ENCODE measurements around the gene ARMS2. TPM values are rescaled to one million over a fixed set of nuclear protein-coding genes. Genes with fewer than 3 reads are reported as not detected.

ARMS2 gene
- total RNA-seq, 1 experiment from 2014 or later: not detected

DNA sequence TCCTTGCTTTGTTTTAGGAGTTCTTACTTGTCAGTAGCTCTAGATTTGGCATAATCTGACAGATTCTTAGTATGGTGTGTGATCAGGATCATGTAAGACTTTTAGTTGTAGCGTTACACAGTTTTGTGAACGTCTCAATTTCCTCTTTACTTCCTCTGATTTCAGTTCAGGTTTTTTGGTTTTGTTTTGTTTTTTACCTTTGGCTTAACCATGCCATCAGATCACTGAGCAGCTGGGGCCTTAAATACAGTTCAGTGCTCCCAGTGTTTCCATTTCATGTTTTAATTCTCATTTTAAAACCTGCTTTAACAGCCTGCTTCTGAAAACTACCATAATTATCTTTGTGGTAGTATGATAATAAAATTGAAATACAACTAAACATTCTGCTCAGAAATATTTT, 27.2 kb upstream of the ARMS2 start:
- ATAC-seq (no peak), DNase-seq (ENCODE audit: low spot score) (no peak)
- Mint-ChIP-seq H3K9me3 (no peaks in the 10 kb centered on the region), H3K36me3 (peaks cover 25% of the 10 kb centered on the region), H3K4me1 (peaks cover 6% of the 10 kb centered on the region), H3K27me3 (ENCODE audit: low read depth) (no peaks in the 10 kb centered on the region), H3K27ac (peak overlapping the region; percentile 34; the same call in 1 of the 2 replicates), H3K4me3 (no peak overlapping the region)
- ChIA-PET CTCF (no interaction called here), POLR2A (no interaction called here)
- no peak for TF ChIP-seq ESRRA (CRISPR knock-in tag; IDR thresholded peaks at IDR 0.05; ENCODE audit: borderline replicate concordance)
- TF ChIP-seq, protein P1, sequence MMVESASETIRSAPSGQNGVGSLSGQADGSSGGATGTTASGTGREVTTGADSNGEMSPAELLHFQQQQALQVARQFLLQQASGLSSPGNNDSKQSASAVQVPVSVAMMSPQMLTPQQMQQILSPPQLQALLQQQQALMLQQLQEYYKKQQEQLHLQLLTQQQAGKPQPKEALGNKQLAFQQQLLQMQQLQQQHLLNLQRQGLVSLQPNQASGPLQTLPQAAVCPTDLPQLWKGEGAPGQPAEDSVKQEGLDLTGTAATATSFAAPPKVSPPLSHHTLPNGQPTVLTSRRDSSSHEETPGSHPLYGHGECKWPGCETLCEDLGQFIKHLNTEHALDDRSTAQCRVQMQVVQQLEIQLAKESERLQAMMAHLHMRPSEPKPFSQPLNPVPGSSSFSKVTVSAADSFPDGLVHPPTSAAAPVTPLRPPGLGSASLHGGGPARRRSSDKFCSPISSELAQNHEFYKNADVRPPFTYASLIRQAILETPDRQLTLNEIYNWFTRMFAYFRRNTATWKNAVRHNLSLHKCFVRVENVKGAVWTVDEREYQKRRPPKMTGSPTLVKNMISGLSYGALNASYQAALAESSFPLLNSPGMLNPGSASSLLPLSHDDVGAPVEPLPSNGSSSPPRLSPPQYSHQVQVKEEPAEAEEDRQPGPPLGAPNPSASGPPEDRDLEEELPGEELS (CRISPR knock-in tag; IDR thresholded peaks at IDR 0.05): no peak
- no peak for TF ChIP-seq JAZF1 (CRISPR knock-in tag; IDR thresholded peaks at IDR 0.05)
- TF ChIP-seq, protein P2, sequence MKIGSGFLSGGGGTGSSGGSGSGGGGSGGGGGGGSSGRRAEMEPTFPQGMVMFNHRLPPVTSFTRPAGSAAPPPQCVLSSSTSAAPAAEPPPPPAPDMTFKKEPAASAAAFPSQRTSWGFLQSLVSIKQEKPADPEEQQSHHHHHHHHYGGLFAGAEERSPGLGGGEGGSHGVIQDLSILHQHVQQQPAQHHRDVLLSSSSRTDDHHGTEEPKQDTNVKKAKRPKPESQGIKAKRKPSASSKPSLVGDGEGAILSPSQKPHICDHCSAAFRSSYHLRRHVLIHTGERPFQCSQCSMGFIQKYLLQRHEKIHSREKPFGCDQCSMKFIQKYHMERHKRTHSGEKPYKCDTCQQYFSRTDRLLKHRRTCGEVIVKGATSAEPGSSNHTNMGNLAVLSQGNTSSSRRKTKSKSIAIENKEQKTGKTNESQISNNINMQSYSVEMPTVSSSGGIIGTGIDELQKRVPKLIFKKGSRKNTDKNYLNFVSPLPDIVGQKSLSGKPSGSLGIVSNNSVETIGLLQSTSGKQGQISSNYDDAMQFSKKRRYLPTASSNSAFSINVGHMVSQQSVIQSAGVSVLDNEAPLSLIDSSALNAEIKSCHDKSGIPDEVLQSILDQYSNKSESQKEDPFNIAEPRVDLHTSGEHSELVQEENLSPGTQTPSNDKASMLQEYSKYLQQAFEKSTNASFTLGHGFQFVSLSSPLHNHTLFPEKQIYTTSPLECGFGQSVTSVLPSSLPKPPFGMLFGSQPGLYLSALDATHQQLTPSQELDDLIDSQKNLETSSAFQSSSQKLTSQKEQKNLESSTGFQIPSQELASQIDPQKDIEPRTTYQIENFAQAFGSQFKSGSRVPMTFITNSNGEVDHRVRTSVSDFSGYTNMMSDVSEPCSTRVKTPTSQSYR (CRISPR knock-in tag; IDR thresholded peaks at IDR 0.05): no peak
- no peak for TF ChIP-seq ZNF121 (CRISPR knock-in tag; IDR thresholded peaks at IDR 0.05)
- TF ChIP-seq SP1 (CRISPR knock-in tag; conservative IDR thresholded peaks at IDR 0.05): no peak
- no peak for TF ChIP-seq NFE2L1 (CRISPR knock-in tag; IDR thresholded peaks at IDR 0.05)

DNA sequence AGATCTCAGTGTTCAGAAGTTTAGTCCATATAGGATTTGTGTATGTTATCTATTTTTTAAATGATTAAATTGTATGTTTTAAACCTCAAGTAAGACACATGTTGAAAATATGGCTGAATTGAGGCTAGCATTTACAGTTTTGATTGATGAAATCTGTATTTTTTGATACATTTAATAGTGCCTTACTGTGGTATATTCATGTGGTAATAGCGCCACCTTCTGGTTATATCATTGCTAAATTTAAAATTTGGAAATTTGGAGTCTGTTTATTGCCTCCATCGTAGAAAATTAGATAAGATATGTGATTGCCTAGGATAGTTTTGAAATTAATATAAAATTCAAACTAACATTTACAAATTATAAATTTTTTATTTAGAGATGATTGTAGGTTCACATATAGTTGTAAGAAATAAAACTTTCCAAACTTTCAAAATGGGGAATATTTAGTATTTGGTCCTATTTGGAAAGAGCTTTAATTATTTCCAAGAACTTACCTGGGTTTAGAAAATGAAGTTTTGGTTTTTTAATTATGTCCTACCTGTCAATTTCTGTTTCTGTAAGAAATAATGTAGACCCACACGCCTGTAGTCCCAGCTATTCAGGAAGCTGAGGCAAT, 19.1 kb upstream of the ARMS2 start:
- DNase-seq (ENCODE audit: low spot score) (no peak), ATAC-seq (no peak)
- Mint-ChIP-seq H3K27me3 (ENCODE audit: low read depth) (no peaks in the 10 kb centered on the region), H3K36me3 (peaks cover 14% of the 10 kb centered on the region), H3K9me3 (peaks cover 5% of the 10 kb centered on the region; the same call in 1 of the 2 replicates), H3K4me1 (no peaks in the 10 kb centered on the region), H3K27ac (no peak overlapping the region), H3K4me3 (no peak overlapping the region)
- TF ChIP-seq SMAD4 (CRISPR knock-in tag; IDR thresholded peaks at IDR 0.05): no peak
- TF ChIP-seq, protein P3, sequence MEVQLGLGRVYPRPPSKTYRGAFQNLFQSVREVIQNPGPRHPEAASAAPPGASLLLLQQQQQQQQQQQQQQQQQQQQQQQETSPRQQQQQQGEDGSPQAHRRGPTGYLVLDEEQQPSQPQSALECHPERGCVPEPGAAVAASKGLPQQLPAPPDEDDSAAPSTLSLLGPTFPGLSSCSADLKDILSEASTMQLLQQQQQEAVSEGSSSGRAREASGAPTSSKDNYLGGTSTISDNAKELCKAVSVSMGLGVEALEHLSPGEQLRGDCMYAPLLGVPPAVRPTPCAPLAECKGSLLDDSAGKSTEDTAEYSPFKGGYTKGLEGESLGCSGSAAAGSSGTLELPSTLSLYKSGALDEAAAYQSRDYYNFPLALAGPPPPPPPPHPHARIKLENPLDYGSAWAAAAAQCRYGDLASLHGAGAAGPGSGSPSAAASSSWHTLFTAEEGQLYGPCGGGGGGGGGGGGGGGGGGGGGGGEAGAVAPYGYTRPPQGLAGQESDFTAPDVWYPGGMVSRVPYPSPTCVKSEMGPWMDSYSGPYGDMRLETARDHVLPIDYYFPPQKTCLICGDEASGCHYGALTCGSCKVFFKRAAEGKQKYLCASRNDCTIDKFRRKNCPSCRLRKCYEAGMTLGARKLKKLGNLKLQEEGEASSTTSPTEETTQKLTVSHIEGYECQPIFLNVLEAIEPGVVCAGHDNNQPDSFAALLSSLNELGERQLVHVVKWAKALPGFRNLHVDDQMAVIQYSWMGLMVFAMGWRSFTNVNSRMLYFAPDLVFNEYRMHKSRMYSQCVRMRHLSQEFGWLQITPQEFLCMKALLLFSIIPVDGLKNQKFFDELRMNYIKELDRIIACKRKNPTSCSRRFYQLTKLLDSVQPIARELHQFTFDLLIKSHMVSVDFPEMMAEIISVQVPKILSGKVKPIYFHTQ (CRISPR knock-in tag; IDR thresholded peaks at IDR 0.05): no peak
- TF ChIP-seq, protein P4, sequence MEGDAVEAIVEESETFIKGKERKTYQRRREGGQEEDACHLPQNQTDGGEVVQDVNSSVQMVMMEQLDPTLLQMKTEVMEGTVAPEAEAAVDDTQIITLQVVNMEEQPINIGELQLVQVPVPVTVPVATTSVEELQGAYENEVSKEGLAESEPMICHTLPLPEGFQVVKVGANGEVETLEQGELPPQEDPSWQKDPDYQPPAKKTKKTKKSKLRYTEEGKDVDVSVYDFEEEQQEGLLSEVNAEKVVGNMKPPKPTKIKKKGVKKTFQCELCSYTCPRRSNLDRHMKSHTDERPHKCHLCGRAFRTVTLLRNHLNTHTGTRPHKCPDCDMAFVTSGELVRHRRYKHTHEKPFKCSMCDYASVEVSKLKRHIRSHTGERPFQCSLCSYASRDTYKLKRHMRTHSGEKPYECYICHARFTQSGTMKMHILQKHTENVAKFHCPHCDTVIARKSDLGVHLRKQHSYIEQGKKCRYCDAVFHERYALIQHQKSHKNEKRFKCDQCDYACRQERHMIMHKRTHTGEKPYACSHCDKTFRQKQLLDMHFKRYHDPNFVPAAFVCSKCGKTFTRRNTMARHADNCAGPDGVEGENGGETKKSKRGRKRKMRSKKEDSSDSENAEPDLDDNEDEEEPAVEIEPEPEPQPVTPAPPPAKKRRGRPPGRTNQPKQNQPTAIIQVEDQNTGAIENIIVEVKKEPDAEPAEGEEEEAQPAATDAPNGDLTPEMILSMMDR (IDR thresholded peaks at IDR 0.05): peak; percentile 64
- ChIA-PET POLR2A (interaction anchor here (0.9 kb wide), 1 partner anchor 137 kb away, joined by 3 read pairs; no protein-coding TSS in a partner anchor), CTCF (interaction anchor here (0.6 to 4.3 kb wide), 20 partner anchors 11 to 227 kb away, joined by 3 to 86 read pairs (median 4); no protein-coding TSS in a partner anchor)

DNA sequence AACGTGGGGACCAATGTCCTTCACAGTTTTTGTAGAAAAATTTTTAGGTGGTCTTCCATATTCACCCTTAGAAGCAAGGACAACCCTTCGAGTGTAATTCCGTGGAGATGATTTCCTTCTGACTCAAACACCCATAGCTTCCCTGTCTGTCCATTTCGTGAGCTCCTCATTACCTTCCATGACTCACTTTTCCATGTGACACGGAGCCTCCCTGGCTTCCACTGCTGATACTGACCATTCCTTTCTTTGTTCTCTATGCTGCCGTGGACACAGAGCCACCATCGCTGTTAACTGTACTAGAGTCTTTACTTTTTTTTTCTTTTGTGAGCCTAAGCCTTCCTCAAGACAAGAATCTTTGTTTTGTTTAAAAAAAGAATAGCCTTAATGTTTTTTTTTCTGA, 12.5 kb upstream of the ARMS2 start:
- H3K9me3 Mint-ChIP-seq: peaks cover 24% of the 10 kb centered on the region
- ATAC-seq (no peak), DNase-seq (ENCODE audit: low spot score) (no peak)
- CTCF ChIA-PET: interaction anchor here (0.8 to 1.3 kb wide), 2 partner anchors 143 to 144 kb away, joined by 3 to 5 read pairs; no protein-coding TSS in a partner anchor
- peaks cover 11% of the 10 kb centered on the region for H3K36me3 Mint-ChIP-seq
- POLR2A ChIA-PET: no interaction called here
- no peak overlapping the region for H3K4me3 Mint-ChIP-seq
- 0 out of 2 replicates have a peak, but pooled peaks cover under 1% of the 10 kb centered on the region for H3K4me1 Mint-ChIP-seq
- no peaks in the 10 kb centered on the region for H3K27me3 Mint-ChIP-seq (ENCODE audit: low read depth)
- no peak overlapping the region for H3K27ac Mint-ChIP-seq
- TF ChIP-seq NFYB (CRISPR knock-in tag; conservative IDR thresholded peaks at IDR 0.05; ENCODE audit: low read depth) (no peak), MYBL2 (CRISPR knock-in tag; IDR thresholded peaks at IDR 0.05) (no peak), EMX1 (CRISPR knock-in tag; IDR thresholded peaks at IDR 0.05) (no peak), ZNF396 (CRISPR knock-in tag; IDR thresholded peaks at IDR 0.05; ENCODE audit: borderline replicate concordance) (no peak)
- TF ChIP-seq, protein P5, sequence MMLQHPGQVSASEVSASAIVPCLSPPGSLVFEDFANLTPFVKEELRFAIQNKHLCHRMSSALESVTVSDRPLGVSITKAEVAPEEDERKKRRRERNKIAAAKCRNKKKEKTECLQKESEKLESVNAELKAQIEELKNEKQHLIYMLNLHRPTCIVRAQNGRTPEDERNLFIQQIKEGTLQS (CRISPR knock-in tag; conservative IDR thresholded peaks at IDR 0.05): no peak
- TF ChIP-seq, protein P6, sequence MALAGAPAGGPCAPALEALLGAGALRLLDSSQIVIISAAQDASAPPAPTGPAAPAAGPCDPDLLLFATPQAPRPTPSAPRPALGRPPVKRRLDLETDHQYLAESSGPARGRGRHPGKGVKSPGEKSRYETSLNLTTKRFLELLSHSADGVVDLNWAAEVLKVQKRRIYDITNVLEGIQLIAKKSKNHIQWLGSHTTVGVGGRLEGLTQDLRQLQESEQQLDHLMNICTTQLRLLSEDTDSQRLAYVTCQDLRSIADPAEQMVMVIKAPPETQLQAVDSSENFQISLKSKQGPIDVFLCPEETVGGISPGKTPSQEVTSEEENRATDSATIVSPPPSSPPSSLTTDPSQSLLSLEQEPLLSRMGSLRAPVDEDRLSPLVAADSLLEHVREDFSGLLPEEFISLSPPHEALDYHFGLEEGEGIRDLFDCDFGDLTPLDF (CRISPR knock-in tag; IDR thresholded peaks at IDR 0.05): no peak
- TF ChIP-seq, protein P4 (IDR thresholded peaks at IDR 0.05): no peak
